Ishikawa (cell line): ENCODE results near the gene ANKRD33B.

Experiments used
- CEBPB ChIP-seq: IDR thresholded peaks from 2 replicates; pipeline ENCODE4 v1.6.1; 2012
- EP300 ChIP-seq: IDR thresholded peaks from 2 replicates; pipeline ENCODE4 v1.6.1; 2012; ENCODE audit warnings: borderline replicate concordance
- FOXM1 ChIP-seq: IDR thresholded peaks from 2 replicates; pipeline ENCODE4 v1.6.1; 2012; ENCODE audit warnings: low read depth, borderline replicate concordance
- MAX ChIP-seq: IDR thresholded peaks from 2 replicates; pipeline ENCODE4 v1.6.1; 2012
- NFIC ChIP-seq: IDR thresholded peaks from 2 replicates; pipeline ENCODE4 v1.6.1; 2012
- YY1 ChIP-seq: IDR thresholded peaks from 2 replicates; pipeline ENCODE4 v1.6.1; 2012; ENCODE audit warnings: low read depth
- ZBTB7A ChIP-seq: IDR thresholded peaks from 2 replicates; pipeline ENCODE4 v1.6.1; 2012; ENCODE audit warnings: low read depth

GRCh38 chr5:10612251-10612650 is 48.4 kb downstream of the ANKRD33B start:
- TF ChIP-seq EP300, result no peak
- no peak for TF ChIP-seq MAX
- no peak for TF ChIP-seq CEBPB
- no peak for TF ChIP-seq YY1
- TF ChIP-seq NFIC, result no peak
- no peak for TF ChIP-seq ZBTB7A
- TF ChIP-seq FOXM1, result no peak
